GM06990 (cell line): Measurements from ENCODE around the gene CYP1B1.

ENCODE experiments used
- DNase-seq: peaks from one replicate; pipeline ENCODE4 v3.0.0-alpha.2; 2011; ENCODE audit not compliant: insufficient read length; ENCODE audit errors: extremely low read depth
- H3K27me3 ChIP-seq: replicated peaks from 2 replicates; pipeline ENCODE4 v1.6.0; 2011; ENCODE audit warnings: low read length; ENCODE audit not compliant: control insufficient read depth, insufficient read depth
- H3K36me3 ChIP-seq: 2 replicates; pipeline ENCODE4 v1.5.1; 2011; ENCODE audit warnings: low read length; ENCODE audit not compliant: control insufficient read depth, insufficient read depth
- H3K4me3 ChIP-seq: replicated peaks from 2 replicates; pipeline ENCODE4 v1.5.1; 2011; ENCODE audit warnings: low read depth, mild to moderate bottlenecking, control low read depth, low read length
- CTCF ChIP-seq: IDR thresholded peaks from 2 replicates; pipeline ENCODE4 v1.5.1; 2011; ENCODE audit warnings: low read length, control low read depth, mild to moderate bottlenecking, inconsistent platforms; ENCODE audit not compliant: insufficient read depth, poor library complexity, severe bottlenecking

The CYP1B1 gene

GRCh38 chr2:38104598-38104997 lies 28.6 kb upstream of the CYP1B1 start:
- no peak for DNase-seq
- H3K36me3 ChIP-seq = no peaks in the 10 kb centered on the region
- no peak for TF ChIP-seq CTCF
- H3K4me3 ChIP-seq = no peak overlapping the region
- no peaks in the 10 kb centered on the region for H3K27me3 ChIP-seq

- no peak for TF ChIP-seq CTCF
- DNase-seq = no peak
- H3K4me3 ChIP-seq = no peak overlapping the region
- H3K27me3 ChIP-seq = no peaks in the 10 kb centered on the region
- H3K36me3 ChIP-seq = no peaks in the 10 kb centered on the region
Measured at GRCh38 chr2:38100328-38100727, 24.4 kb upstream of the CYP1B1 start.

GRCh38 chr2:38099099-38100028 lies 23.4 kb upstream of the CYP1B1 start:
- Histone ChIP-seq H3K27me3 (no peaks in the 10 kb centered on the region), H3K36me3 (no peaks in the 10 kb centered on the region), H3K4me3 (no peak overlapping the region)
- no peak for DNase-seq
- no peak for TF ChIP-seq CTCF

GRCh38 chr2:38098421-38099098 lies 22.6 kb upstream of the CYP1B1 start:
- Histone ChIP-seq H3K36me3 (no peaks in the 10 kb centered on the region), H3K27me3 (no peaks in the 10 kb centered on the region), H3K4me3 (no peak overlapping the region)
- TF ChIP-seq CTCF = no peak
- no peak for DNase-seq

- TF ChIP-seq CTCF = no peak
- Histone ChIP-seq H3K27me3 (no peaks in the 10 kb centered on the region), H3K4me3 (no peak overlapping the region), H3K36me3 (no peaks in the 10 kb centered on the region)
- DNase-seq = no peak
Measured at GRCh38 chr2:38097988-38098385, 22.0 kb upstream of the CYP1B1 start.
